Superior temporal gyrus (tissue), 1 donor: ENCODE measurements around the gene ZCRB1.
A peak's percentile ranks its signal among the peaks of the same experiment; 100 is the strongest.
"Not testable (repeated sequence)": the region's sequence is repeated elsewhere in the genome, so short reads cannot be mapped to it uniquely, and the experiment has no call there.

Experiments used
- DNase-seq: peaks from one replicate; pipeline ENCODE4 v3.0.0-alpha.2; 2016; ENCODE audit errors: extremely low spot score

Gene ZCRB1

GRCh38 chr12:42325653-42326474 is at the start of gene ZCRB1, which contains the start of gene PPHLN1:
Gene ZCRB1 (minus strand): TSS chr12:42326094. CDS start chr12:42324102, 1,992 bp downstream.
Gene PPHLN1 (plus strand): TSS chr12:42326167. CDS start chr12:42335903, 9,736 bp downstream.
- peak; percentile 83 for DNase-seq

- no peak for DNase-seq
Measured at GRCh38 chr12:42373669-42374068, 47.8 kb upstream of the ZCRB1 start.

GRCh38 chr12:42372154-42372791 is 46.4 kb upstream of the ZCRB1 start:
- DNase-seq: peak; percentile 85

- DNase-seq: no peak
Measured at GRCh38 chr12:42370013-42370412, 44.1 kb upstream of the ZCRB1 start.

GRCh38 chr12:42365486-42365885 is 39.6 kb upstream of the ZCRB1 start:
- no peak for DNase-seq

- DNase-seq: no peak
Measured at GRCh38 chr12:42364692-42365091, 38.8 kb upstream of the ZCRB1 start.

- no peak for DNase-seq
Measured at GRCh38 chr12:42362647-42363260, 36.9 kb upstream of the ZCRB1 start.

GRCh38 chr12:42361909-42362646 is 36.2 kb upstream of the ZCRB1 start:
- DNase-seq: no peak

GRCh38 chr12:42360747-42361403 is 35.0 kb upstream of the ZCRB1 start:
- DNase-seq: no peak

- no peak for DNase-seq
Measured at GRCh38 chr12:42356344-42356743, 30.4 kb upstream of the ZCRB1 start.

GRCh38 chr12:42350021-42350407 is 24.1 kb upstream of the ZCRB1 start:
- DNase-seq: not testable (repeated sequence)

GRCh38 chr12:42349119-42350020 is 23.5 kb upstream of the ZCRB1 start:
- DNase-seq: not testable (repeated sequence)

- DNase-seq: no peak
Measured at GRCh38 chr12:42346403-42347002, 20.6 kb upstream of the ZCRB1 start.

- DNase-seq: no peak
Measured at GRCh38 chr12:42343721-42344120, 17.8 kb upstream of the ZCRB1 start.

- no peak for DNase-seq
Measured at GRCh38 chr12:42342028-42342427, 16.1 kb upstream of the ZCRB1 start.

- DNase-seq: no peak
Measured at GRCh38 chr12:42338280-42338679, 12.4 kb upstream of the ZCRB1 start.

GRCh38 chr12:42336286-42336685 is 10.4 kb upstream of the ZCRB1 start:
- no peak for DNase-seq

- peak; percentile 87 for DNase-seq
Measured at GRCh38 chr12:42332301-42333285, 6.7 kb upstream of the ZCRB1 start.

GRCh38 chr12:42330097-42330496 is 4.2 kb upstream of the ZCRB1 start:
- not testable (repeated sequence) for DNase-seq
